Fibroblast of lung (primary cell): ENCODE results near the gene GRPEL2. TPM values are rescaled to one million over a fixed set of nuclear protein-coding genes. Genes with fewer than 3 reads are reported as not detected.

ENCODE experiments used
- DNase-seq, 2 donors: peaks; one replicate each; pipeline versions ENCODE4 v3.0.0 to v3.0.0-alpha.2; 2010; ENCODE audit warnings: low read depth in 2 of 2
- H2AFZ ChIP-seq: 2 replicates; pipeline ENCODE4 v1.5.1; 2012; ENCODE audit warnings: low read length, control low read depth, inconsistent platforms
- H3K27ac ChIP-seq: 2 replicates; pipeline ENCODE4 v1.5.1; 2011; ENCODE audit warnings: low read length, control low read depth; ENCODE audit not compliant: insufficient read depth
- H3K27me3 ChIP-seq: 2 replicates; pipeline ENCODE4 v1.5.1; 2011; ENCODE audit warnings: mild to moderate bottlenecking, low read length; ENCODE audit not compliant: control insufficient read depth, insufficient read depth
- H3K36me3 ChIP-seq: 2 replicates; pipeline ENCODE4 v1.5.1; 2011; ENCODE audit warnings: low read length; ENCODE audit not compliant: control insufficient read depth, insufficient read depth
- H3K4me1 ChIP-seq: 2 replicates; pipeline ENCODE4 v1.5.1; 2011; ENCODE audit warnings: low read length; ENCODE audit not compliant: control insufficient read depth, insufficient read depth; ENCODE audit errors: extremely low read depth
- H3K4me2 ChIP-seq: 2 replicates; pipeline ENCODE4 v1.5.1; 2011; ENCODE audit warnings: low read length, control low read depth; ENCODE audit not compliant: insufficient read depth; ENCODE audit errors: extremely low read depth
- H3K4me3 ChIP-seq, 4 experiments: fragments of 200-600 bp in 1 of 4; sonication (generic) in 1 of 4; replicated peaks in 1 of 4; 2 replicates each; pipeline ENCODE4 v1.5.1; 2011 to 2016; ENCODE audit warnings: low read length in 4 of 4, low read depth in 3 of 4, mild to moderate bottlenecking in 3 of 4, control low read depth in 2 of 4, inconsistent platforms in 1 of 4, mixed read lengths in 1 of 4; ENCODE audit not compliant: insufficient read depth in 1 of 4; ENCODE audit errors: control extremely low read depth in 1 of 4
- H3K79me2 ChIP-seq: 2 replicates; pipeline ENCODE4 v1.5.1; 2012; ENCODE audit warnings: mild to moderate bottlenecking, low read length, inconsistent platforms; ENCODE audit not compliant: control insufficient read depth, insufficient read depth
- H3K9ac ChIP-seq: 2 replicates; pipeline ENCODE4 v1.5.1; 2011; ENCODE audit warnings: mild to moderate bottlenecking, low read length, control low read depth; ENCODE audit not compliant: insufficient read depth
- H3K9me3 ChIP-seq: 2 replicates; pipeline ENCODE4 v1.5.1; 2012; ENCODE audit warnings: low read depth, low read length; ENCODE audit not compliant: control insufficient read depth, insufficient read depth
- H4K20me1 ChIP-seq: 2 replicates; pipeline ENCODE4 v1.5.1; 2011; ENCODE audit warnings: low read length; ENCODE audit not compliant: control insufficient read depth, insufficient read depth; ENCODE audit errors: extremely low read depth
- CTCF ChIP-seq, 2 donors: IDR thresholded peaks in 1 of 2; conservative IDR thresholded peaks in 1 of 2; 1 replicate in 1 of 2; 2 replicates in 1 of 2; pipeline ENCODE4 v1.5.1; 2011 to 2012; ENCODE audit warnings: low read length in 2 of 2, control low read depth in 1 of 2, inconsistent platforms in 1 of 2, low read depth in 1 of 2, mild to moderate bottlenecking in 1 of 2
- EZH2 ChIP-seq: IDR thresholded peaks from 2 replicates; pipeline ENCODE4 v1.5.1; 2012; ENCODE audit warnings: low read length, control low read depth, mild to moderate bottlenecking; ENCODE audit errors: missing control alignments
- polyA plus RNA-seq, 2 donors: library from polyadenylated mRNA; depleted of rRNA in 1 of 2; stranded (reverse) in 1 of 2; unstranded in 1 of 2; fragments of >200 nt; gene quantifications; 2 replicates each; pipeline ENCODE4 v1.2.1, GENCODE V29; 2011 to 2012; ENCODE audit warnings: missing spikeins in 1 of 2
- total RNA-seq: library from RNA; depleted of rRNA; stranded (reverse); fragments of >200 nt; gene quantifications from 2 replicates; pipeline ENCODE4 v1.2.1, GENCODE V29; 2014

GRPEL2 gene
- total and polyA plus RNA-seq, 2 donors (not counting 1 experiment from before 2014, with no cell fraction given): 15.3 to 29.6 TPM

- no peaks in the 10 kb centered on the region for H3K9me3 ChIP-seq
- no peak overlapping the region for H3K27ac ChIP-seq
- TF ChIP-seq EZH2: no peak
- no peak for TF ChIP-seq CTCF (conservative IDR thresholded peaks at IDR 0.05 in 1 of 2, IDR thresholded peaks at IDR 0.05 in 1 of 2; ENCODE audit: low read depth in 1 of 2, low read length in 2 of 2)
- H3K9ac ChIP-seq: no peak overlapping the region
- H3K4me2 ChIP-seq: no peak overlapping the region
- no peaks in the 10 kb centered on the region for H3K79me2 ChIP-seq
- H3K27me3 ChIP-seq: no peaks in the 10 kb centered on the region
- H2AFZ ChIP-seq: no peak overlapping the region
- no peak for DNase-seq
- H3K4me3 ChIP-seq: no peak overlapping the region
- H4K20me1 ChIP-seq: no peaks in the 10 kb centered on the region
- no peaks in the 10 kb centered on the region for H3K36me3 ChIP-seq
- no peaks in the 10 kb centered on the region for H3K4me1 ChIP-seq
These were observed 34.8 kb upstream of the GRPEL2 start for GRCh38 chr5:149310488-149310887.

GRCh38 chr5:149310947-149311658, 34.2 kb upstream of the GRPEL2 start:
- Histone ChIP-seq H3K9me3 (no peaks in the 10 kb centered on the region), H4K20me1 (no peaks in the 10 kb centered on the region), H3K79me2 (no peaks in the 10 kb centered on the region), H3K27me3 (no peaks in the 10 kb centered on the region), H3K9ac (no peak overlapping the region), H3K27ac (no peak overlapping the region), H2AFZ (no peak overlapping the region), H3K4me1 (no peaks in the 10 kb centered on the region), H3K4me2 (no peak overlapping the region), H3K4me3 (no peak overlapping the region), H3K36me3 (no peaks in the 10 kb centered on the region)
- TF ChIP-seq EZH2: no peak
- no peak for TF ChIP-seq CTCF (conservative IDR thresholded peaks at IDR 0.05 in 1 of 2, IDR thresholded peaks at IDR 0.05 in 1 of 2; ENCODE audit: low read depth in 1 of 2, low read length in 2 of 2)
- DNase-seq: peak; percentile 67 to 77

GRCh38 chr5:149313151-149313841, 32.0 kb upstream of the GRPEL2 start:
- Histone ChIP-seq H3K4me1 (no peaks in the 10 kb centered on the region), H4K20me1 (no peaks in the 10 kb centered on the region), H3K36me3 (no peaks in the 10 kb centered on the region), H3K4me2 (no peak overlapping the region), H3K79me2 (no peaks in the 10 kb centered on the region), H3K27ac (no peak overlapping the region), H3K9me3 (no peaks in the 10 kb centered on the region), H3K27me3 (no peaks in the 10 kb centered on the region), H2AFZ (no peak overlapping the region), H3K4me3 (no peak overlapping the region), H3K9ac (no peak overlapping the region)
- TF ChIP-seq EZH2 (no peak), CTCF (conservative IDR thresholded peaks at IDR 0.05 in 1 of 2, IDR thresholded peaks at IDR 0.05 in 1 of 2; ENCODE audit: low read depth in 1 of 2, low read length in 2 of 2) (no peak)
- no peak for DNase-seq
